ENCODE measurements around the gene NOTCH1. TPM values are rescaled to one million over a fixed set of nuclear protein-coding genes. Genes with fewer than 3 reads are reported as not detected.
A peak's percentile ranks its signal among the peaks of the same experiment; 100 is the strongest.

The NOTCH1 gene
- total and polyA plus RNA-seq, 2 of the 13 experiments (the other 11 are each of a cell fraction or from before 2014, with no cell fraction given) = 0.09 to 0.35 TPM

DNA sequence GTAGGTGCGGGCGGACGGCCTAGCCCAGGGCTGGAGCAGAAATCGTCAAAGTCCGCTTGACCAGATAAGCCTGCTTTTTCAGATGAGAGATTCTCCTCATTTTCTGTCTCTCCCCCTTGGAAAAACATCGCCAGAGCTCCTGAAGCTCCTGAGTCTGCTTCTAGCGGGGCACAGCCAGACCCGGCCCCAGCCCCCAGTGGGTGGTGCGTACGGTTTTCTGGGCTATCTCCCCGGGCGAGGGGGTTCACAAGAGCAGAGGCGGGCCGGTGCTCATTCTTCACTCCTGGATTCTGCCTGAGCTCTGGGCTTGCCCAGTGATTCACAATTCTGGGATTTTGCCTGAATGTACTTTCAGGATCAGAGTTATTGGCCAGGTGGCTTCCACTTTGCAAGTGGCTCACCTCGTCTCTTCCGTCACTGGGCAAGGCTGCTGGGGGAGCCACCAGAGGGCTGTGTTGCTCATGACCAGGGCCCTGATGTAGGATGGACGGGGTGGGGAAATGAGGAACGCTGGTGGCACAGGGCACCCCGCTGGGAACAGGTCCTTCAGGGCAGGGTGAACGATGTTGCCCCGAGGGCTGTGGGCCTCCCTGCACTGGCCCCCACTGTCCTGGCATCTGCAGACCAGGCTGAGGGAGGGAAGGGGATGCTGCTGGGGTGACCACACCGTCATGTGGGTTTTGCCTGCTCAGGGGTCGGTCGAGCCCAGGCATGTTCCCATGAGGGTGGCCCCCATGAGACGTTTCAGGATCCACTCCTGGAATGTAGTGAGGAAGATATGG is 69.3 kb downstream of the NOTCH1 start:
- CTCF ChIA-PET (ENCODE audit: low intra/inter-chr PET ratio, low total read pairs) = no interaction called here
- DNase-seq (ENCODE audit: low spot score) = no peak
- no TSS peak for BruUV-seq (replicated peaks)
- Histone ChIP-seq H3K4me3 (replicated peaks in 1 of 3; ENCODE audit: insufficient read depth in 1 of 3, low read depth in 2 of 3, low read length in 3 of 3) (no peak overlapping the region), H3K9me3 (ENCODE audit: low read length) (no peaks in the 10 kb centered on the region), H3K9ac (ENCODE audit: insufficient read depth, low read depth, low read length) (no peak overlapping the region), H3K79me2 (ENCODE audit: insufficient read depth, low read length) (peaks cover 33% of the 10 kb centered on the region), H4K20me1 (ENCODE audit: insufficient read depth, low read length) (peaks cover 41% of the 10 kb centered on the region), H3K27me3 (ENCODE audit: control insufficient read depth in 1 of 2, insufficient read depth in 2 of 2, low read length in 2 of 2) (no peaks in the 10 kb centered on the region; a peak in 1 of 5 replicates), H3K4me2 (ENCODE audit: low read depth, low read length) (no peak overlapping the region), H3K36me3 (replicated peaks in 1 of 2; ENCODE audit: control insufficient read depth in 1 of 2, insufficient read depth in 2 of 2, low read length in 2 of 2) (peaks cover 32 to 81% of the 10 kb centered on the region in 2 experiments), H3K27ac (ENCODE audit: extremely low read length, insufficient read depth, low read length) (no peak overlapping the region), H3K4me1 (ENCODE audit: insufficient read depth, low read length) (peaks cover 16% of the 10 kb centered on the region), H2AFZ (ENCODE audit: low read length) (no peak overlapping the region)
- 0 out of 3 replicates have a peak, but pooled peaks have one; percentile 11 for ATAC-seq
- in situ Hi-C loops (cut with HindIII; ENCODE audit: extremely low pct_ligation_motif_present, low pct_unique_long_range_greater_than_20kb) (loop anchor here (5.0 kb wide), 1 partner anchor 34 kb away; no protein-coding TSS in a partner anchor), intact Hi-C loops (cut with micrococcal nuclease; ENCODE audit: unreplicated experiment) (no loop called here)
- POLR2A ChIA-PET = no interaction called here
- WGBS (ENCODE audit: low lambda C conversion rate) = 96% methylated on average over 15 of the region's 25 CpGs
- no peak for FAIRE-seq
- TF ChIP-seq, protein P1, sequence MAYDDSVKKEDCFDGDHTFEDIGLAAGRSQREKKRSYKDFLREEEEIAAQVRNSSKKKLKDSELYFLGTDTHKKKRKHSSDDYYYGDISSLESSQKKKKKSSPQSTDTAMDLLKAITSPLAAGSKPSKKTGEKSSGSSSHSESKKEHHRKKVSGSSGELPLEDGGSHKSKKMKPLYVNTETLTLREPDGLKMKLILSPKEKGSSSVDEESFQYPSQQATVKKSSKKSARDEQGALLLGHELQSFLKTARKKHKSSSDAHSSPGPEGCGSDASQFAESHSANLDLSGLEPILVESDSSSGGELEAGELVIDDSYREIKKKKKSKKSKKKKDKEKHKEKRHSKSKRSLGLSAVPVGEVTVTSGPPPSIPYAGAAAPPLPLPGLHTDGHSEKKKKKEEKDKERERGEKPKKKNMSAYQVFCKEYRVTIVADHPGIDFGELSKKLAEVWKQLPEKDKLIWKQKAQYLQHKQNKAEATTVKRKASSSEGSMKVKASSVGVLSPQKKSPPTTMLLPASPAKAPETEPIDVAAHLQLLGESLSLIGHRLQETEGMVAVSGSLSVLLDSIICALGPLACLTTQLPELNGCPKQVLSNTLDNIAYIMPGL (CRISPR knock-in tag; IDR thresholded peaks at IDR 0.05; ENCODE audit: borderline replicate concordance in 1 of 2, low read depth in 1 of 2) = no peak
- TF ChIP-seq ZNF713 (CRISPR knock-in tag; IDR thresholded peaks at IDR 0.05) (no peak), POLR2G (IDR thresholded peaks at IDR 0.05; ENCODE audit: low read depth, low read length) (peak; percentile 26; the same call in 1 of the 2 replicates), ZNF619 (CRISPR knock-in tag; IDR thresholded peaks at IDR 0.05) (no peak), RBFOX2 (IDR thresholded peaks at IDR 0.05; ENCODE audit: low read depth, low read length) (peak; percentile 42; the same call in 1 of the 2 replicates), POLR2A (IDR thresholded peaks at IDR 0.05; ENCODE audit: insufficient read depth in 1 of 2, low read depth in 2 of 2, low read length in 2 of 2) (0 out of 4 replicates have a peak, but pooled peaks of 1 of the 2 experiments have one; percentile 10), IRX3 (CRISPR knock-in tag; IDR thresholded peaks at IDR 0.05; ENCODE audit: borderline replicate concordance, low read depth) (no peak), HOXD1 (CRISPR knock-in tag; IDR thresholded peaks at IDR 0.05) (no peak), SMARCE1 (IDR thresholded peaks at IDR 0.05; ENCODE audit: borderline replicate concordance) (no peak), HOXA9 (CRISPR knock-in tag; IDR thresholded peaks at IDR 0.05; ENCODE audit: borderline replicate concordance) (no peak), ZNF34 (CRISPR knock-in tag; IDR thresholded peaks at IDR 0.05; ENCODE audit: borderline replicate concordance) (no peak), MYNN (CRISPR knock-in tag; IDR thresholded peaks at IDR 0.05; ENCODE audit: low read depth) (no peak), NCOA5 (CRISPR knock-in tag; IDR thresholded peaks at IDR 0.05) (no peak), TBL1XR1 (IDR thresholded peaks at IDR 0.05; ENCODE audit: borderline replicate concordance, low read length, partially characterized antibody) (no peak)
- TF ChIP-seq, protein P2, sequence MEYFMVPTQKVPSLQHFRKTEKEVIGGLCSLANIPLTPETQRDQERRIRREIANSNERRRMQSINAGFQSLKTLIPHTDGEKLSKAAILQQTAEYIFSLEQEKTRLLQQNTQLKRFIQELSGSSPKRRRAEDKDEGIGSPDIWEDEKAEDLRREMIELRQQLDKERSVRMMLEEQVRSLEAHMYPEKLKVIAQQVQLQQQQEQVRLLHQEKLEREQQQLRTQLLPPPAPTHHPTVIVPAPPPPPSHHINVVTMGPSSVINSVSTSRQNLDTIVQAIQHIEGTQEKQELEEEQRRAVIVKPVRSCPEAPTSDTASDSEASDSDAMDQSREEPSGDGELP (IDR thresholded peaks at IDR 0.05; ENCODE audit: borderline replicate concordance, low read depth) = no peak
- TF ChIP-seq, protein P3, sequence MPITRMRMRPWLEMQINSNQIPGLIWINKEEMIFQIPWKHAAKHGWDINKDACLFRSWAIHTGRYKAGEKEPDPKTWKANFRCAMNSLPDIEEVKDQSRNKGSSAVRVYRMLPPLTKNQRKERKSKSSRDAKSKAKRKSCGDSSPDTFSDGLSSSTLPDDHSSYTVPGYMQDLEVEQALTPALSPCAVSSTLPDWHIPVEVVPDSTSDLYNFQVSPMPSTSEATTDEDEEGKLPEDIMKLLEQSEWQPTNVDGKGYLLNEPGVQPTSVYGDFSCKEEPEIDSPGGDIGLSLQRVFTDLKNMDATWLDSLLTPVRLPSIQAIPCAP (CRISPR knock-in tag; IDR thresholded peaks at IDR 0.05; ENCODE audit: low read depth) = no peak
- TF ChIP-seq, protein P4, sequence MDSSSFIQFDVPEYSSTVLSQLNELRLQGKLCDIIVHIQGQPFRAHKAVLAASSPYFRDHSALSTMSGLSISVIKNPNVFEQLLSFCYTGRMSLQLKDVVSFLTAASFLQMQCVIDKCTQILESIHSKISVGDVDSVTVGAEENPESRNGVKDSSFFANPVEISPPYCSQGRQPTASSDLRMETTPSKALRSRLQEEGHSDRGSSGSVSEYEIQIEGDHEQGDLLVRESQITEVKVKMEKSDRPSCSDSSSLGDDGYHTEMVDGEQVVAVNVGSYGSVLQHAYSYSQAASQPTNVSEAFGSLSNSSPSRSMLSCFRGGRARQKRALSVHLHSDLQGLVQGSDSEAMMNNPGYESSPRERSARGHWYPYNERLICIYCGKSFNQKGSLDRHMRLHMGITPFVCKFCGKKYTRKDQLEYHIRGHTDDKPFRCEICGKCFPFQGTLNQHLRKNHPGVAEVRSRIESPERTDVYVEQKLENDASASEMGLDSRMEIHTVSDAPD (CRISPR knock-in tag; IDR thresholded peaks at IDR 0.05) = no peak
